Right ventricle myocardium superior (tissue), 1 donor: ENCODE data around the gene GALNT5. TPM values are rescaled to one million over a fixed set of nuclear protein-coding genes. Genes with fewer than 3 reads are reported as not detected.
A peak's percentile ranks its signal among the peaks of the same experiment; 100 is the strongest.
"Not testable (repeated sequence)": the region's sequence is repeated elsewhere in the genome, so short reads cannot be mapped to it uniquely, and the experiment has no call there.

Experiments used
- ATAC-seq: fragments of 200-7000 bp; cut with Tn5 transposase; one replicate; pipeline ENCODE4 v1.9.1; 2020; ENCODE audit warnings: mild to moderate bottlenecking; ENCODE audit not compliant: poor library complexity
- DNase-seq: peaks from one replicate; pipeline ENCODE4 v3.0.0-alpha.2; 2020
- intact Hi-C: fragments of 100-400 bp; cut with DNase I; formaldehyde crosslinking; loops from one replicate; pipeline ENCODE4 v1.11.2; 2022
- long read RNA-seq: library from polyadenylated mRNA; unstranded; transcript quantifications from one replicate; pipeline ENCODE4 v2.0.0, GENCODE V29; 2021
- total RNA-seq: library from RNA; stranded (reverse); fragmentation: NEBNext Ultra II Directional; extraction: Animal tissue kit (Norgen Biotek cat#: 25700); gene quantifications from one replicate; pipeline ENCODE4 v1.2.1, GENCODE V29; 2021
- donor health status: DM: no; HTN: yes; CAD: no; lungs with severe emphysema.

Gene GALNT5
- 0.16 TPM for total RNA-seq
- long read RNA-seq: 0 reads

DNA sequence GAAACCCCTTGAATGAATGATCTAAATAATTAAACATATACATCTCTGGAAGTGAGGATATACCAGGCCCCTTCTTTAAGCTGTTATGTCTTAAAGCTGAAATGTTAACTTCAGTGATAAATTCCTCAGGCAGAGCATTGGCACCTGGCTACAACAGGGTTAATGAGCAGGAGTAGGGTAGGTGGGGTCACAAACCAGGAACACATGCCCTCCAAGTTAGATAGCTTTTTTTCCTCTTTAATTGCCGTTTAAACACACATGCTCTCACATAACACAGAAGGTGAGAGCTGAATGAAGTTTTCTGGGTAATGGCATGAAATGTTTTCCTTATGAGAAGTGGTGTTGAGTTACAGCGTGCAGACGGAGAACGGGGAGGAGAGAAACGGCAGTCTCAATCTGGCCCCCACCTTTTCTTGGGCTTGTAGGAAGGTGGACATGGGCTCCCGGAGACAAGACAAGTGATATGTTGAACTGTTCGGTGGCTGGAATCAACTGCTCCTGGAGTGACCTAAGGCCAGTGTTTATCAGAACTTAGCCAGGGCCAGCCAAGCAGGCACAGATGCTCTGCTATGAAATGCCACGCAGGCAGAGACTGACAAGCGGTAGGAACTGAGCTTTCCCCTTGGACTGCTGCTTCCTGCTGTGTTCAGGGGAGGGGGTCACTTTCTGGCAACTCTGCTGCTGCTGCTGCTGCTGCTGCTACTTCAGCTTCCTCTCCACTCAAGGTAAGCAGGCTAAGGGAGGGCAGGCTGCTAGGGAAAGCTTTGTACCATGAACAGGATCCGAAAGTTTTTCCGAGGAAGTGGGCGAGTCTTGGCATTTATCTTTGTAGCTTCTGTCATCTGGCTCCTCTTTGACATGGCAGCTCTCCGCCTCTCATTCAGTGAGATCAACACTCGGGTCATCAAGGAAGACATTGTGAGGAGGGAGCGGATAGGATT is at the start of gene GALNT5:
Gene GALNT5 (plus strand): TSS at position 394 of the 941 bp plus-strand sequence. CDS start 378 bp downstream, at position 772.
- ATAC-seq: peak; percentile 61
- no peak for DNase-seq
- intact Hi-C loops: no loop called here

DNA sequence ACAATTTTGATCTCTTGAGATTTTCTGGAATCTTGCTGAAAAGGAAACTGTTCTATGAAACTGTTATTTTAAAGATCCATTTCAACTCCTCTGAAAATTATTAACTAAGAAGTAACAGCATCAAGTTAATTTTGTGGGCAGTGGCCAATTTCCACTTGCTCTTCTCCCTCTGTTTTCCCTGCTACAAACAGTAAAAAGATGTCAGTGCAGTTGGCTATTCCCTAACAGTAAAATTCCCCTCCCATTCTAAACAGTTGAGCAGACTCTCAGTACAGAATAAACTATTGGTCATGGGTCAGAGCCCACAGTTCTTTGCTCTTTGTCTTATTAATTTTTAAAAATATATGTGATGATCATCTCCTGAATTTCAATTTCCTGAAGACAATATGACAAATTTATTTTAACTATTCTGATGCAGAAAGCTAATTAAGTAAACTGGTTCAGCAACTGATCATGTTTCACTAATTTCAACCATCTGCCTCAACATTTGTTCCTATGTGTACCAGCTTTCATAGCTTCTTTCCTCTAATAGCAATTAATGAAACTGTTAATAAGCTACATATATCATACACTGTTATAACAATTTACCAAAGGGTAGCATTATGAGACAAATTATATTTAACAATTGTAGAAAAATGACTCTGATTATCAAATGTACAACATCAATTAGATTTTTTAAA is 41.1 kb upstream of the GALNT5 start:
- no peak for ATAC-seq
- no peak for DNase-seq
- intact Hi-C loops: no loop called here

GRCh38 chr2:157217409-157217808 is 40.1 kb upstream of the GALNT5 start:
- ATAC-seq: no peak
- DNase-seq: no peak
- intact Hi-C loops: no loop called here

DNA sequence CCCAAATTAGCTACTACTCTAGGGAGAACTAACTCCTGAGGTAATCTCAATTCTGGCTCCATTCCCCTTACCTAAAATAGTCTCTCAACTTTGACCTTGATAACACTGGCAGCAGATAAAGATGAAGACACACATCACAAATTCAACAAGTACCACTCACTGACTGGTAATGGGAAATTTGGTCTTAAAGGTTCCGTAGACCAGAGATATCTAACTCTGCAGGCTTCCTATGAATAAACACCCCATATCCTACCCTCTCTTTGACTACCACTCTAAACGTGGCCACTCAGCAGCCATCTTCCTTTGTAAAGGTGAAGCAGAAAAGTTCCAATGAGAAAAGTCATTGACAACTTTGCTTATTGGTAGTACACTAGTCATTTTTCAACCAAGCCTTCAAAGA is 38.6 kb upstream of the GALNT5 start:
- intact Hi-C loops: no loop called here
- DNase-seq: no peak
- no peak for ATAC-seq

DNA sequence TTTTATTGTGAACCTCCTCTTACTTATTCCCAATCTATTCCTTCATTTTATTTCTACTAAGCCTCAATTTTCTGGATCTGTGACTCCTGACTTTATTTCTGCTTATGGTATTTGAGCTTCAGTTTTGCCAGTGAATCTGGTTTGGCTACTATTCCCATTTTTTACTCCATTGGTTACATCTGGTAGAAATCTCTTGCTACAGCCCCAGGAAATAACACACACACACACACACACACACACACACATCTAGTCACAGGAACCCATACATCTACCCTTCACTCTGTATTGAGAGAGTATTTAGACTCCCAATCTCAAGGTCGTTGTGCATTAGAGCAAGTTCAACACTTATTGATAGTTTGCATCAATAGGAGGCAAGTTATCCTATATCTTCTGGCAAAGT is 37.0 kb upstream of the GALNT5 start:
- intact Hi-C loops: no loop called here
- ATAC-seq (no peak), DNase-seq (no peak)

DNA sequence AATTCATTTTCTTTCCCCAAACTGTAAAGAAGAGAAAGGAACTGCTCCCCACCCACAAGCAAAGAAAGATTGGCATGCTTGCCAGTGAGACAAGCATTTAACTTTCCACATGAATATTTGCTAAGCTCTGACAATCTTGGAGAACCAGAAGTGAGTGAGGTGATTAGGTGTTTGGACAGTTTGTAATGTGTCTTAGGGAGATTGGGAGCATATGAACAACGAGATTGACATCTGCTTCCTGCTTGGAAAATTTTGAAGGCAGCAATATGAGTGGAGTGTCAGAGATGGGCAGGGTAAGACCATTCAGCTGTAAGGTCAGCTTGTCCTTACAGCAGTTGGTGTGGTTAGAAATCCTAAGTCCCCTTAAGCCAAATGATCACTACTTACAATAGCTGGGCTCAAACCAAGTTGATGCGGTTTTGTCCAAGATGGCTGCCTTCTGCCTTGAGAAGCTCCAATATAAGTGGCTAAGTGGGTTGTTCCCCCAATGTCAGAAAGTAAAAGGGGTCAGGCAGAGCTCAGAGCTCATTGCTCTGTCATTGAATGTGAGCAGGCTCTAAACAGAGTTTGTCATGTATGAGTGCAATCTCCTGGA is 36.0 kb upstream of the GALNT5 start:
- intact Hi-C loops: no loop called here
- no peak for DNase-seq
- ATAC-seq: no peak

- no peak for DNase-seq
- ATAC-seq: no peak
- intact Hi-C loops: no loop called here
Observed at GRCh38 chr2:157223624-157224205, 33.8 kb upstream of the GALNT5 start.

GRCh38 chr2:157224448-157224847 is 33.1 kb upstream of the GALNT5 start:
- DNase-seq, intact Hi-C loops, ATAC-seq: not testable (repeated sequence)

DNA sequence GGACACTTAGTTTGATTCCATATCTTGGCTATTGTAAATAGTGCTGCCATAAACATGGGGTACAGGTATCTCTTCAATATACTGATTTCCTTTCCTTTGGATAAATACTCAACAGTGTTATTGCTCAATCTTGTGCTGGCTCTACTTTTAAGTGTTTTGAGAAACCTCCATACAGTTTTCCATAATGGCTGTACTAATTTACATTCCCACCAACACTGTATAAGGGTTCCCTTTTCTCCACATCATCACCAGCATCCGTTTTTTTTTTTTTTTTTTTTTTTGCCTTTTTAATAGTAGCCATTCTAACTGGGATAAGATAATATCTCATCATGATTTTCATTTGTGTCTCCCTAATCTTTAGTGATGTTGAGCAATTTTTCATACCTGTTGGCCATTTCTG is 29.9 kb upstream of the GALNT5 start:
- no peak for ATAC-seq
- intact Hi-C loops: no loop called here
- DNase-seq: no peak

- no peak for ATAC-seq
- DNase-seq: no peak
- intact Hi-C loops: no loop called here
Observed at GRCh38 chr2:157228946-157229345, 28.6 kb upstream of the GALNT5 start.

DNA sequence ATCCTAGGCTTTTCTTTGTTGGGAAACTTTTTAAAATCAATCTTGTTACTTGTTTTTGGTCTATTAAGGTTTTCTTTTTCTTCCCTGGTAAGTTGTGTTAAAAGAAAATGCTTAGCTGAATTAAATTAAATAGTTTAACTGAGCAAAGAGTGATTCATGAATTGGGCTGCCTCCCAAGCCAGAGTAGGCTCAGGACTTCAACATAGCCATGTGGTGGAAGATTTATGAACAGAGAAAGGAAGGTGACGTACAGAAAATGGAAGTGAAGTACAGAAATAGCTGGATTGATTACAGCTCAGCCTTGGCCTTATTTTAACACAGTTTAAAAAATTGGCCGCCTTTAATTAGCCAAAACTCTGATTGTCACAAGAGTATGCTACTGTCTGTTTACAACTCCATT is 27.9 kb upstream of the GALNT5 start:
- intact Hi-C loops: no loop called here
- ATAC-seq: no peak
- DNase-seq: no peak

DNA sequence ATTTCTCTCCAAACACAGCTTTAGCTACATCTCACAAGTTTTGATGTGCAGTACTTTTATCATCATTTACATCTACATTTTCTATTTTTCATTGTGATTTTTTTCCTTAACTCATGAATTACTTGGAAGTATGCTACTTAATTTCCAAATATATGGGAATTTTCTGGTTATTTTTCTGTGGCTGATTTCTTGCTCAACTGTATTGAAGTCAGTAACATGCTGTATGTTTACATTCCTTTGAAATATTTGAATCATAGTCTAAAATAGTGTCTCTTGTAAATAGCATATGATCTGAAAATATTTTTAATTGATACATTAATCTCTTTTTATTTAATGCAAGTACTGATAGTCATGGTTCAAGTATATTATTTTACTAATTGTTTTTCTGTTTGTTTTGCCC is 26.0 kb upstream of the GALNT5 start:
- DNase-seq: no peak
- ATAC-seq: no peak
- intact Hi-C loops: no loop called here

- intact Hi-C loops: no loop called here
- ATAC-seq (no peak), DNase-seq (no peak)
Observed at GRCh38 chr2:157233506-157233905, 24.0 kb upstream of the GALNT5 start.

DNA sequence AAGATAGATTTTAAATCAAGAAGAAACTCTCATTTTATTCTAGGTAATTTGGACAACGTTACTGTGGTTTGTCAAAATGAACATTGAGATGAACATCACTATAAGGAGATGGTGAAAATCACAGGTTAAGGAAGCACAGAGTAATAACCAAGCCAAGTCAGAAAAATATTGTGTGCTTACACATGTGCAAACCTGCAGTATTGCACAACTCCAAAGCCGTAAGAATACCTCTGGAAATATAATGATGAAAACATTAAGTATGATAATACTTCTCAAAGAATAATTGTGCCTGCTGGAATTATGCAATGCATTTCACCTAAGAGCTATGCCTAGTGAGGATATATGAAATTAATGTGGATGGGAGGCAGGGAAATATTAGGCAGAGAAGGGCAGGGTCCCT is 21.1 kb upstream of the GALNT5 start:
- intact Hi-C loops: no loop called here
- DNase-seq: no peak
- ATAC-seq: no peak

- DNase-seq (no peak), ATAC-seq (no peak)
- intact Hi-C loops: no loop called here
Observed at GRCh38 chr2:157238296-157238695, 19.2 kb upstream of the GALNT5 start.

DNA sequence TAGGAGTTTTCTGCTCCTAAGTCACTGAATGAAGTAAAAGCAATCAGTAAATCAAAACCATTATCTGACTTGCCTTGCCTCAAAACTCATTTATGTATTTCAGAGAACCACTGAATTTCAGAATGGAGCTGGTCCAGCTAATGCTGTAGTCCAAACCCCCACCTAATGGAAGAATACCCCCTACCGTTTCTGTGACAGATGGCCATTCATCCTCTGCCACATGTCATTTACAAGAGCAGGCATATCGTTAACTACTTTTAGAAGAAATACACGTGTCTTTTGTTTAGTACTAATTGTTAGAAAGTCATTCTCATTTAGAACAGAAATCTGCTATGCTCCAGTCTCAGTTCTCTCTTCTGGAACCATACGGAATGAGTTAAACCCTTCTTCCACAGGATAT is 12.8 kb upstream of the GALNT5 start:
- DNase-seq (no peak), ATAC-seq (no peak)
- intact Hi-C loops: no loop called here

- ATAC-seq (no peak), DNase-seq (no peak)
- intact Hi-C loops: no loop called here
Observed at GRCh38 chr2:157245144-157245840, 12.2 kb upstream of the GALNT5 start.

- no peak for DNase-seq
- intact Hi-C loops: no loop called here
- no peak for ATAC-seq
Observed at GRCh38 chr2:157245846-157246764, 11.4 kb upstream of the GALNT5 start.
